HG03460 (cell line): ENCODE data around the gene NF1.

Experiments
- ATAC-seq: cut with Tn5 transposase; IDR thresholded peaks from one replicate; pipeline ENCODE4 v1.9.1; 2021; ENCODE audit not compliant: unreplicated experiment

The NF1 gene

GRCh38 chr17:31422443-31422842, 327.7 kb downstream of the NF1 start:
- no peak for ATAC-seq

GRCh38 chr17:31424944-31425281, 330.1 kb downstream of the NF1 start:
- no peak for ATAC-seq

GRCh38 chr17:31425282-31426040, 330.7 kb downstream of the NF1 start:
- no peak for ATAC-seq
